ENCODE measurements around the gene NAALADL1.

- peak; percentile 67 for TF ChIP-seq CTCF (conservative IDR thresholded peaks at IDR 0.05; ENCODE audit: low read depth, low read length)
- no peak for TF ChIP-seq EZH2 (IDR thresholded peaks at IDR 0.05; ENCODE audit: borderline replicate concordance, low read depth, low read length, poor library complexity, severe bottlenecking)
These were observed 44.2 kb downstream of the NAALADL1 start, which contains the start of gene ARL2 for GRCh38 chr11:65013888-65014725.
